GM18498 (cell line): ENCODE results near the gene CFAP46.

Experiments
- ATAC-seq: cut with Tn5 transposase; IDR thresholded peaks from one replicate; pipeline ENCODE4 v1.9.1; 2021; ENCODE audit warnings: mild to moderate bottlenecking, moderate library complexity; ENCODE audit not compliant: unreplicated experiment

CFAP46 gene

DNA sequence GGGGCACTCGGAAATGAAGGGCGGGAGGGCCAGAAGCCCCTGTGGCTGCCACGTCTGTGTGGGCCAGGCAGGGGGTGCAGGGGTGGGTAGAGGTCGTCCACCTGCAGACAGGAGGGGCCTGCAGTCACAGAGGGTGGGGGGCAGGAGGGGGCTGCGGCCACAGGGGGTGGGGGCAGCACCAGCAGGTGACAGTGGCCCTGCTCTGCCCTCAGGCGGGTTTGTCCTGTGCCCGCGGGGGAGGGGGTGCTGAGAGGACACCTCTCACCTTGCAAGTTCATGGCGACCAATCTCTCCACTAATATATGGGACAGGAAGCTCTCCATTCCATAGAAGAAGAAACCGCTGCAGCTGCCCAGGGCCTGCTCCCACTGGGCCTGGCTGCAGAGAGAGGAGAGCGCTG lies 129.8 kb downstream of the CFAP46 start:
- ATAC-seq = no peak

DNA sequence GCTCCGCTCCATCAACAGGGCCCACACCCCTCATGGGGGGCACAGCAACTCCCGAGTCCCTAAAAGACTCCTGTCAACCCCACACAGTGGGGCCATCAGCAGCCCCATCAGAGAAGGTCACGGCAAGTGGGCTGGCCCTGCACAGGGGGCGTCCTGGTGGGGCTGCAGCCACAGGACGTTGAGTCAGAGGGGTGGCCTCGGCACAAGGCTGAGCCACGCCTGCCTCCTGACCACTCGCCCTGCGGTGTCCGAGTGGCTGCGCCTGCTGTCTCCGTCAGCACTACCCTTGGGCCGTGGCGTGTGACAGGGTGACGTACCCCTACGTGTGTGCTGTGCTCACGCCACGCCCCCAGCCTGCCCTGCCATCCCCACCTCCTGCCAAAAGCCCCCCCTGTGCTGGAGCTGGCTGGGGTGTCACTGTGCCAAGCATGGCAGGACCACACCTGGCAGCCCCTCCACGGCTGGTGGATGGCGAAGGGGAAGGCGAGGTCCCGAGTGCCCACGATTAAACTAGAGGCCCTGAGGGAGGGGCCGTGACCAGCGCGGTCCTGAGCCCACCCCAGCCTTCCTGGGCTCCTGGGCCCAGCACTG lies 130.4 kb downstream of the CFAP46 start:
- ATAC-seq = no peak

- ATAC-seq = no peak
Measured at GRCh38 chr10:132810807-132811700, 131.3 kb downstream of the CFAP46 start.

- ATAC-seq = no peak
Measured at GRCh38 chr10:132810141-132810806, 132.1 kb downstream of the CFAP46 start.

DNA sequence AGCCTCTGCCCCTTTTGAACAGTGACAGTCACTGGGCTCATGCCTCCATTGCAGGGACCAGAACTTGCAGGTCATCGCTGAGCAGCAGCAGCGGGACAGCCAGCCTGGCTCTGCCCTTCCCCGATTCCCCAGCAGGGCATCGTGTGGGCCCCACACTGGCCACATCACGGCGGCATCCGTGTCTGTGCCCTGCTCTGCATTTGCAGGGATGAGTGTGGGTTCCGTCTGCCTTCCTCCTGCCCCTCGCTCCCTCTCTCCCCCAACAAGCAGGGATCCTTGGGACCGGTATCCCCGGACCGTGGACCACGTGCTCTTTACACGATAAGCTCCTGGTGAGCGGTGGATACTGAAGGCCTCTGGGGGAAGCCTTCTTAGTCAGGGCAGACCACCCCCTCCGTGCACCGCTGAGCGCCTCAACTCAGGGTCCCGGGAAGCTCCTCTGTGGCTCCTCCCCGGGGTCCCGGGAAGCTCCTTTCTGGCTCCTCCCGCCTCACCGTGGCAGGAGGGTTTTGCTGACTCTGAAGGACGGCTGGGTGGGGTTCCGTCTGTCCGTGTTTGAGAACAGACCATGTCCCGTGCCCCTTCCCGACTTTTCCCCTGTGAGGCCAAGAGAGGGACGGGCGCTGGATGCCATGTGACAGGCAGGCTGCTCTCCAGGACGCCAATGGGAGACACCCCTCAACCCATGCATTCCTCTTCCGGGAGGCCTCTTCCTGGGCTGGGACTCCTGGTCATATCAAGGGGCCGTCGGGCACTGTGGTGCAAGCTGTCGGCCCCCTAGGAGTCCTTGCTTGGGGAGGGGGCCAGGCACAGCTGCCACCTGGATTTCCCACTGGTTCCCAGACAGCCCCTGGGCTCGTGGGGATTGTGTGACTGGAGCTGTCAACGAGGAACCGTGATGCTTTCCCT lies 132.9 kb downstream of the CFAP46 start:
- ATAC-seq = no peak

DNA sequence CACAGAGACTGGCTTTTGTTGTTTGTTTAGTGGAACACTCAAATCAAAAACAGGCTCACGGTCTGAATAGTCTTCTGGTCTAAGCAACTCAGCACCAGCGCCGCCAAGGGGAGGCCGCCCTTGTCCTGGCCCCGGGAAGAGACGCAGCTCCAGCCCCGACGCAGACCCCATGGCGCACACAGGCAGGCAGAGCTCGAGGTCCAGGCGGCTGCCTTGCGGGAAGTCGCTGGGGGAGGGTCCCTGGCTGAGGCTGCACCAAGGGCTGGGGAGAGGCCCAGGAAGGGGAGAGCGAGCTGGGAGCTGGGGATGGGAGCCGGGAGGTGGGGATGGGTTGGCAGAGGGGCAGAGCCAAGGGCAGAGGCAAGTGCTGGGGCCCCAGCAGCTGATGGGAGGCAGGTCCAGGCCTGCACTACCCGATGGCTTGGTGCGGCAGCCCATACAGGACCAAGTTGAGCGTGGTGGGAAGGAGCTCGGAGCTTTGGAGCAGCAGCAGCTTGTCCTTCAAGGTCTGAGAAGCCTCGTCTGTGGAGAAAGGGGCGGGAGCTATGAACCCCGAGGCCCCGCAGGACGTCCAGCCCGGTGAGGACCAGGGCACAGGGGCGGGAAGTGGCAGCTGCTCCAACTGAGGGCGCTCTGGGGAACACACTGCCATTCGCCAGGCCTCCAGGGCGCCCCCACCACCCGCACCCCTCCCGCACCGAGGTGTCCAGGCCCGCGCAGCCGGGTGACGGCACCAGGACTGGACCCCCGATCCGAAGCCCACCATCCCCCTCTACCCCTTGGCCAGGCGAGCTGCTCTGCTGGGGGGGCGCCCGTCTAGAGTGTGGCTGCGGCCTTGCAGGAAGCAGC lies 133.8 kb downstream of the CFAP46 start:
- no peak for ATAC-seq

GRCh38 chr10:132807621-132808049 lies 134.7 kb downstream of the CFAP46 start:
- ATAC-seq = no peak

DNA sequence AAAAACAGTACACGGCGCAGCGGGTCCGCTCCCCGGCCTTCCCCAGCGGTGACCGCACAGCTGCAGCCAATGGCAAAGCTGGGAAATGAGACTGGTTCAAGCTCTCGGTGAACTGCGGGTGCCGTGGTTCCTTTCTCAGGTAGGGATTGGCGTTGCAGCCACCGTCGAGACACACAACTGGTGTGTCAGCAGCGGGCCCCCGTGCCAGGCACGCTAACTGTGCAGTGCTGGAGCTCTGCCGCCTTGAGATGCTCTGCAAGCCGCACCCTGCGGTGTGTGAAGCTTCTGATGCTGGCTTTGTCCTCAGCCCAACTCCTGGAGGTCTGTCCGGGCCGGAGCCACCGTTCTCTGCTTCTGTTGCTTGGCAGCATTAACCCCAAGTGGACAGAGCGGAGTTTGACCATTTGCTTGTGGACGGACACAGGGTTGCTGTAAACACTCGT lies 135.8 kb downstream of the CFAP46 start:
- no peak for ATAC-seq

GRCh38 chr10:132806110-132806509 lies 136.3 kb downstream of the CFAP46 start:
- no peak for ATAC-seq

DNA sequence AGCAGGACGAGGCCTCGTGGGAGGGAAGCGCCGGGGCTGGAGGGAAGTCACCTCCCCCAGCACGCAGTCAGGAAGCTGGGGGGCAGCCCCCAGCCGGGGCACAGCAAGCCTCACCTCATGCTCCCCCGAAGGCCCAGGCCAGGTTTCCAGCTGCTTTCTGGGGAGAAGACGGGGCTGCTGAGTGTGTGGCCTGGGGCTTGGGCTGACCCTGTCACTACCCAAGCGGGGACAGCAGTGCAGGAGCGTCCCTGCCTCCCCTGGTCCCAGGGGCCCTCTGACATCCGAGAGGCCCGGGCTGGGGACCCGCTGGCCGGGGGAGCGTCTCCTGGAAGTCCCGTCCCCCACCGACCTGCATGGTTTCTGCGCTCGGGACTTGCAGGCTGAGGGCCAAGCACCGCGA lies 136.8 kb downstream of the CFAP46 start:
- ATAC-seq = no peak

GRCh38 chr10:132804785-132805426 lies 137.5 kb downstream of the CFAP46 start:
- ATAC-seq = no peak

- ATAC-seq = no peak
Measured at GRCh38 chr10:132804287-132804686, 138.1 kb downstream of the CFAP46 start.

GRCh38 chr10:132803416-132804210 lies 138.8 kb downstream of the CFAP46 start:
- no peak for ATAC-seq

- no peak for ATAC-seq
Measured at GRCh38 chr10:132802694-132803320, 139.6 kb downstream of the CFAP46 start.

GRCh38 chr10:132802048-132802447 lies 140.3 kb downstream of the CFAP46 start:
- ATAC-seq = no peak

- no peak for ATAC-seq
Measured at GRCh38 chr10:132799865-132800264, 142.5 kb downstream of the CFAP46 start.

DNA sequence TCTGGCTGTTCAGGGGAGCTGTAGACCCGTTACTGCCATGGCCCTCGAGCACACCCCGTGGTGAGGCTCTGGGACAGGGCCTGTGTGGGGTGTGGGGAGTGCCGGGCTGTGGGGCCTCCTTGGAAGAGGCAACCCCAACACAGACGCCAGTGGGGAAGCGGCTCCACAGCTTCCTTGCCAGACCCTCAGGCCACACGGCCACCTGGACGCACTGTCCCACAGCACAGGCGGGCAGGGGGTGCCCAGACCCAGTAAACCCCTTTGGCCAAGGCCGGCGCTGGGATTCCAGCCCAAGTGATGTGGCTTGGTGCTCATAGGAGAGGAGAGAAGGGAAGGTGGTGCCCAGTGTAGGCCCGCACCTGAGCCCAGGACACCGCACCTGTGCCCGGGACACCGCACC lies 143.5 kb downstream of the CFAP46 start:
- no peak for ATAC-seq

GRCh38 chr10:132798403-132798802 lies 144.0 kb downstream of the CFAP46 start:
- no peak for ATAC-seq
